UCSD-AML1 (cell line): ENCODE results near the gene ST3GAL3.
A peak's percentile ranks its signal among the peaks of the same experiment; 100 is the strongest.
"Not testable (repeated sequence)": the region's sequence is repeated elsewhere in the genome, so short reads cannot be mapped to it uniquely, and the experiment has no call there.

Experiments used
- DNase-seq: peaks from one replicate; lab custom pipeline; 2025; ENCODE audit not compliant: unreplicated experiment; lab: John Stamatoyannopoulos, UW

Gene ST3GAL3

DNA sequence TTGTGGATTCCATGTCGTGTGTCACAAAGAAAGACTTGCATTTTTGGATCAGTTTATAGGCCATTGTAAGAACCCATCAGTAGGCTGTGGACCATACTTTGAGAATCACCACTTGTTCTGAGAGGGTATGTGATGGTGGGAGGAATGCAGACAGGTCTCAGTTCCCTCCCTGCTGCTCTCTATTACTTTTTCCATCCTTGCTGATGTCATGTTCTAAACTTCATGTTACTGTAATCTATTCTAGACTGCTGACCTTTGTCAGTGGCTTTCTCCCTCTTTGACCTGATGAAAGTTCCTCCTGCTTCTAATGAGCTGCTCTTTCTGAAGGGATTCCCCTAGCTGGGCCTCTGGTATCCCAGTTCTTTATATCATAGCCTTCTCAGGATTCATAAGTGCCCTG lies 46.1 kb downstream of the ST3GAL3 start:
- no peak for DNase-seq

DNA sequence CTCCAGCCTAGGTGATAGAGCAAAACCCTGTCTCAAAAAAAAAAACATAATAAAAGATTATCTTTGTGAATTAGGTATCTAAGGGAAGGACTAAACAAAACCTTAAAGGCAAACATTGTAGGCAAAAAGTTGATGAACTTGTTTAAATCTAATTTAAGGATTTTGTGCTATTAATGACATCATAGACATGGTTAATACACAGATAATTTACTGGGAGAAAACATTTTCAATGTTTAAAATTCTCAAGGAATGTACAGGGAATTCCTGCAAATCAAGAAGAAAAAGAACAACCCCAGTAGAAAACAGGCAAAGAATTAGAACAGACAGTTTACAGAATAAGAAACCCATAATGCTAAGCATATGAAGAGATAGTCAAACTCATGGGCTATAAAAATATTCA lies 47.6 kb downstream of the ST3GAL3 start:
- no peak for DNase-seq

DNA sequence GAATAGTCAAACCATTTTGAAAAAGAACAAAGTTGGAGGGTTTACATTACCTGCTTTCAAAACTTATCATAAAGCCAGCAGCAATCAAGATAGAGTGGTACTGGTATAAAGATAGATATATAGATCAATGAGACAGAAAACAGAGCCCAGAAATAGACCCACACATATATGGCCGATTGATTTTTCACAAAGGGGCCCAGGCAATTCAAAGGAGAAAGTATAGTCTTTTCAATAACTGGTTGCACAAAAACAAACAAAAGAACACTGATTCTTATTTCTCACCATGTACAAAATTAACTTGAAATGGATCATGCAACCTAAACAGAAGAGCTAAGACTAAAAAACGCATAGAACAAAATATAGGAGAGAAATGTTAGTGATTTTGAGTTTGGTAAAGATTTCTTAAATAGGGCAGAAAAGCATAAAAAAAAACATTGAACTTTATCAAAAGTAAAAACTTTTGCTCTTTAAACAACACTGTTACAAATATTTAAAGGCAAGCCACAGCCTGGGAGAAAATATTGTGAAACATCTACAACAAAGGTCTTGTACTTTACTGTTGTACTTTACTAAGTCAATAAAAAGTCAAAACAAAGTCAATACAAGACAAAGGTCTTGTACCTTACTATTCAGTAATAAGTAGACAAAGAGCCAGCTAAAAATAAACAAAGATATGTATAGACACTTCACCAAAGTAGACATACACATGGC lies 50.2 kb downstream of the ST3GAL3 start:
- no peak for DNase-seq

DNA sequence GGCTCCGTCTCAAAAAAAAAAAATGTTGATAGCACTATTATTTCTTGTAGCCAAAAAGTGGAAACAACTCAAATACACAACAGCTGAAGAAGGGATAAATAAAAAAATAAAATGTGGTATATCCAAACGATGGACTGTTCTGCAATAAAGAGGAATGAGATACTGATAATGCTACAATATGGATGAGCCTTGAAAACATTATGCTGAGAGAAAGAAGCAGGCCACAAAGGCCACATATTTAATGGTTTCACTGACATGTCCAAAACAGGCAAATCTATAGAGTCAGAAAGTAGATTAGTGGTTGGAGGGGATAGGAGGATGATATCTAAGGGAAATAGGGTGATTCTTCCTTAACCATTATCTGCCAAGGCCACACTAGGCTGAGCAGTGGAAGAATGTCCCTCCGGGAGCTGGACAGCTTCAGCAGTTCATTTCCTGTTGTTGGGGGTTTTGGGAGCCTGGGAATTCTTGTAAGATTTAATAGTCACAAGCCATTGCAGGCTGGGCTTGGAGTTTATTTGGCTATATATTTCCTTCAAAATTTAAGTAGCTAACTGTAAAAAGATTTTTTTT lies 53.5 kb downstream of the ST3GAL3 start:
- DNase-seq = no peak

DNA sequence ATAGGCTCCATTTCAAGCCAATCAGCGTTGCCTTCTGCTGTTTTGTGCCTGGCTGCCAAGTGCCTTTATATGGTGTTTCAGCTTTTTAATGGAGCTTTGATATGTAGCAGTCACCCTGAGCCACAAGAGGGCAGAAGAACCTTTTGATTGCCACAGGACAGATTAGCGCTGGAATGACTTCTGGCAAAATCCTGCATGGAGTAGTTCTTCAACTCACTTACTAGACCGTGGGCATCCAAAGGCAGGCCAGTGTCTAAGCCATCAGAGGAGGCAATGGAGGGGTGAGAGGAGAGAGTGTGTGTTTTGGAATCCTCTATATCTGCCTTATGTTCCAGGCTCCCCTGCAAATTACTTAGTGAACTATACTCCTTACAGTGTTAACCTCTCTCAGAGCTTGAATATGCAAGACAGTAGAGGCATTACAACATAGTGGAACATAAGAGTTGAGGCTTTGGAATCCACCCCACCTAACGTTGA lies 56.2 kb downstream of the ST3GAL3 start:
- DNase-seq = peak; percentile 51

DNA sequence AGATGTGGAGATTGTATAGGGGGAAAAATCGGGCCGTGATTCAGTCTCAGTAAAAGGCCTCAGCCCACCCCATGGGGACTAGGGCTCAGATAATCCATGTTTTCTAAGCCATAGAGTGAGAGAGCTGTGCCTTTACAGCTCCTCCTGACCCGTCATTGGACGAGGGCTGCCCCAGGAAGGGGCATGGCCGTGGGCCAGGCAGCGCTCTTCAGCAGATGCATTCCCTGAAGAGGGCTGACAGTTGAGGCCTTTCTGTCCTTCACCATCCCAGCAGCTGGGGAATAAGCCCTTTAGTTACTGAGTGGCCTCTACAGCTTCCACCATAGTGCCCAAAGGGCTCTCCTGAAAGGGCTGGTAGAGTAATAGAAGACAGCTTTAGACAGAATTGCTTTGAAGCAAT lies 57.2 kb downstream of the ST3GAL3 start:
- DNase-seq = no peak

DNA sequence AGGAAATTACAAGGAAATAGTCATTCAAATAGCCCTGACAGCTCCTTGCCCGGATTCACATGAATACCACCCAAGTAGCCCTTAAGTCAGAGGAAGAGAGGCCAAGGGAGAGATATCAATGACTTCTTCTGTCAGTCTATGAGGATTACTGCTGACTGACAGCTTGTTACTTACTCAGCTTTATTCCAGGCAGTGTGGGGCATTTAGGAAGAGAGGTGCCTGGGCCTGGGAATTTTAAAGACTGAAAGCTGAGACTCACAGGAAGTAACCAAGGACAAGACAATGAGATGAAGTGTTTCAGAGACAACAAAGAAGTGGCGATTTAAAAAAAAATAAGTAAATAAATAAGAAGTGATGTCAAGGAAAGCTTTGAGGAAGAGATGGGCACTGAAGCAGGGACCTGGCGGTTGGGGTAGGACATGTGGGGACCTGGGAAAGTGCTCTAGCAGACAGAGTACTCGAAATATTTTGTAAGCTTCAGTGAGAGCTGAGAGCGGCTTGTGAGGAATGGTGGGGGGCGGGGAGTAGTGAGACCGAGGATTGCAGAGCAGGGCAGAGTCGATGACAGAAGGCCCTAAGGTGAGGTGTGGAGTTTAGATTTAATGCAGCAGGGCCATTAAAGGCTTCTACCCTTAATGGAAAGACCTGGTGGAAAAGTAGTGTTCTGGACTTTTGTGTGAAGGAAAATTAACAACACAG lies 58.9 kb downstream of the ST3GAL3 start:
- no peak for DNase-seq

DNA sequence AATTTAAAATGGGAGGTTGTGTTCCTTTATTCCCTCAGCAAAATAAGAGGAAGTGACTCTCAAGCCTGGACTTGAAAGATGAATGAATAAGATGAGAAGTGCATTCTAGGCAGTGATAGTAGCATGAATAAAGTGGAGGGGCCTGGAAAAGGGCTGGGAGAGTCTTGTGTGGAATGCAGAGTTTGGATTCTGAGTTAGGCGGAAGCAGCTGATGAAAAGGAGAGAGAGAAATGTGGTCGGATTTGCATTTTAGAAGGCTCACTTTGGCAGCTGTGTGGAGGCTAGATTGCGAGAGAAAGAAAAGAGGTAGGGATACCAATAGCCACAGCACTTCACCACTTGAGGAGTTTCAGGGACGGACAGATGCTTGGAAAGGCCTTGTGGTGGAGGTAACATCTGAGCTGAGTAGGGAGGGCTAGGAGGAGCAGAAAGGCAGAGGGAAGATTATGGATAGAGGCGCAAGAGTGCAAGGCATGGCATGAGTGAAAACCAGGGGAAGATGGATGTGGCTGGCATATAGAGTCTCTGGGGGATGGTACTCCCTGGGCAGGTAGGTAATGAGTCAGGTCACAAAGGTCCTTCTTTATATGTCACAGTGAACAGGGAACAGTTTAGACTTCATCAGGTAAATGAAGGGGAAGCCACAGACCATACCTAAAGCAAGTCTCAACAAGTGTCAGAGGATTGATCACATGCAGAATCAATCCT lies 59.6 kb downstream of the ST3GAL3 start:
- no peak for DNase-seq

DNA sequence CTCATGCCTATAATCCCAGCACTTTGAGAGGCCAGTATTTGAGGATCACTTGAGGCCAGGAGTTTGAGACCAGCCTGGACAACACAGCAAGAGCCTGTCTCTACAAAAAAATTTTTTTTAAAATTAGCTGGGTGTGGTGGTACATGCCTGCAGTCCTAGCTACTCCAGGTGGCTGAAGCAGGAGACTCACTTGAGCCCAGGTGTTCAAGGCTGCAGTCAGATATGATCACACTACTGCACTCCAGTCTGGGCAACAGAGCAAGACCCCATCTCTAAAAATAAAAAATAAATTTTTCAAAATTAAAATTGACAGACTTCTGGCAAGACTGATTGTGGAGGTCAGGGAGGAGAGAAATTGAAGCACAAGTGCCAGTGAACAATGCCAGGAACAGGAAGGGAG lies 60.8 kb downstream of the ST3GAL3 start:
- no peak for DNase-seq

DNA sequence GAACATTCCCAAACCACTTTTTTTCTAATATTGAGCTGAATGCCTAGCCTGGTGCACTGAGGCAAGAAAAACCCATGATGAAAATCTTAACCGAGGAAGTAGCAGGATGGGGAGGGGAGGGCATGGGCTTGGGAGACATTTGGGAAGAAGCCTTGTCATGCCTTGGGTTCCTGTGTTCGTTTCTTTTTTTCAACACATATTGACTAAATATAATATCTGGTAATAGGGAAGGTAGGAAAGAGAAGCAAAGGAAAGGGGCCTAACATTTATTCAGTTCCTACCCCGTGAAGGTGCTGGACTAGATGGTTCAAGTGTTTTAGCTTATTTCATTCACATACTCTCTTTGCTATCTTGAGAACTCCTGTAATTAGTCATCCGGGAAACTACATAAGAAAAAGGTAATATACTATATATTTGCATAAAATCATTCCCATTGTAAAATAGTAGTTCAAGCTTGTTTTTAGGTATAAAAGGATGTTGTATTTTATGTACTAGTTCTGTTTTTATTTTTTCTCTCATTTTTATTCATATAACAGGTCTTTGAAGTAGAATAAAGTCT lies 62.1 kb downstream of the ST3GAL3 start:
- no peak for DNase-seq

DNA sequence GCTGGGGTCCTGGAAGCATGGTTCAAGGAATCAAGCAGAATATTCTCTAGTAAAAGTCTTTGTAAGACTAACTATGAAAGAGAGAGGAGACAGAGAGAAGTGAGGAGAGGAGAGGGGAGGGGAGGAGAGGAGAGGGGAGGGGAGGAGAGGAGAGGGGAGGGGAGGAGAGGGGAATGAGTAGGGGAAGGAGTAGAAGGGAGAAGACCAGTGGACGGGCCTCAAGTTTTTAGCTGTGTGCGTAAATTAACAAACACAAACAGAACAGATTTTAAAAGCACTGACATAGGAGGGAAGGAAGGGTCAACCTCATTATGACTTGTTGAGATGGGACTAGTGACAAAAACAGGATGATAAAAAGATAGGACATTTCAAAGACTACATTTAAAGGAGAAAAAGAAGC lies 62.8 kb downstream of the ST3GAL3 start:
- no peak for DNase-seq

DNA sequence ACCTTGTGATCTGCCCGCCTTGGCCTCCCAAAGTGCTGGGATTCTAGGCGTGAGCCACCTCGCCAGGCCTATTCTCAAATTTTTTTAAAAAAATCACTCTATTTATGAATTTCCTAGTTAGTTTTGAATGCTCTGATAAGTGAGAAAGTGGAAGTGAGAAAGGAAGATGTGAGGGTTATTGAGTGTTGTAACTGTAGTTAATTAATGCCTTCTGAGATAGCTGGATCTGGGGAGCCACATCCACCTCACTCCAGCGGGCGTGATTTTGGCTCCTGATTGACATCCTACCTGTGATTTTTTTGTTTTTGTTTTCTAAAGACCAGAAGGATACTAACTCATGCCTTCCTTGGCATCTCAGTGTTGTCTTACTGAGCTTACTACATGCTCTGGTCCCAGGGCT lies 65.6 kb downstream of the ST3GAL3 start:
- DNase-seq = no peak

DNA sequence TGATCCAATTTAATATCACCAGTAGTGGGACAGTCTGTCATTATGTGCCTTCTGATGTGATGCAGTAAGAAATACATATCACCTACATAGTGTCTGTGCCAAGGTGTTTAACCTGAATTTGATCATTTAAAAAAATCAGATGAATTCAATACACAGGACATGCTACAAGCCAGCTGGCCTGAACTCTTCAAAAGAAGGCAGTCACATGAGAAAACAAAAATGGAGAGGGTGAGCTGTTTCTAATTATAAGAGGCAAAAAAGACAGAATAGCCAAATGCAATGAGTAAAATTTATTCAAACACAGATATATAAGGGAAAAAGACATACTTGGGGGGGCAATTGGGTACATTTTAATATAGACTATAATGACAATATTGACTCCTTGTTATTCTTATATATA lies 66.5 kb downstream of the ST3GAL3 start:
- DNase-seq = no peak

DNA sequence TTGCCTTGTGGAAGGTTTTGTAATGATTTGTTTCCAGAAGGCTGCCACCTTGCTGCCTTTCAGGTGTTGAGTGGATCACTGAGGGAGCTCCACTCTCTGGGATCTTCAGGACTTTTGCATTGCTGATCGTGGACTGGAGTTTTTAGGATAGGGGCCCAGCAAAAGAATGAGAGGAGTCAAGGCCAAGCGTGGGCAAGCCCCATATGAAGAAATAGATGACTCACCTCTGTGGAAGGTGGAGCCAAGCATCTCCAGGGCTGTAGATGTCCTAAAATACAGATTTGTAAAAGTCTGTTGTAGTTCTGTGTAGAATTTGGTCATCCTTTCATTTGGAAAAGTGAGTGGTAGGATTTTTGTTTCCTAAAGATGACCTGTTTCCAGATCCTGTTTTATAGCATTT lies 67.0 kb downstream of the ST3GAL3 start:
- DNase-seq = no peak

DNA sequence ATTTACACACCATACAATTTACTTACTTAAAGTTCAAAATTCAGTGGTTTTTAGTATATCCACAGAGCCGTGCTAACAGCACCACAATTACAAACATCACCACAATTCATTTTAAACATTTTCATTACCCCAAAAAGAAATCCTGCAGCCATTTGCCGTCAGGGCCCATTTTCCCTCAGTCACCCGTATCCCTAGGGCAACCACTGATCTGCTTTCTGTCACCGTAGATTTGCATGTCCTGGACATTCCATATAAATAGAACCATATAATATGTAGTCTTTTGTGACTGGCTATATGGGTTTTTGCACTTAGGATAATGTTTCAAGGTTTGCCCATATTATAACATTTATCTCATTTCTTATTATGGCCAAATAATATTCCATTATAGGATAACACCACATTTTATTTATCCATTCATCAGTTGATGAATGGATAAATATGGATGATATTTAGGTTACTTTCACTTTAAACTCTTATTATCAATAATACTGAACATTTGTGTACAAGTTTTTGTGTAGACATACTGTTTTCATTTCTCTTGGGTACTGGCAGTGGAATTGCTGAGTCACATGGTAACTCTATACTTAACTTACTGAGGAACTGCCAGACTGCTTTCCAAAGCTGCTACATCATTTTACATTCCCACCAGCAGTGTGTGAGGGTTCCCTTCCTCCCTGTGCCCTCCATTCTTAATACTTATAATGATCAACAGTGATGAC lies 68.9 kb downstream of the ST3GAL3 start:
- DNase-seq = no peak

DNA sequence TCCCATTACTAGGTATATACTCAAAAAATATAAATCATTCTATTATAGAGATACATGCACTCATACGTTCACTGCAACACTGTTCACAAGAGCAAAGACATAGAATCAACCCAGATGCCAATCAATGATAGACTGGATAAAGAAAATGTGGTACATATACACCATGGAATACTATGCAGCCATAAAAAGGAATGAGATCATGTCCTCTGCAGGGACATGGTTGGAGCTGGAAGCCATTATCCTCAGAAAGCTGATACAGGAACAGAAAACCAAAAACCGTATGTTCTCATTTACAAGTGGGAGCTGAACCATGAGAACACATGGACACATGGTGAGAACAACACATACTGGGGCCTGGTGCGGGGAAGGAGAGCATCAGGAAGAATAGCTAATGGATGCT lies 70.6 kb downstream of the ST3GAL3 start:
- DNase-seq = not testable (repeated sequence)

DNA sequence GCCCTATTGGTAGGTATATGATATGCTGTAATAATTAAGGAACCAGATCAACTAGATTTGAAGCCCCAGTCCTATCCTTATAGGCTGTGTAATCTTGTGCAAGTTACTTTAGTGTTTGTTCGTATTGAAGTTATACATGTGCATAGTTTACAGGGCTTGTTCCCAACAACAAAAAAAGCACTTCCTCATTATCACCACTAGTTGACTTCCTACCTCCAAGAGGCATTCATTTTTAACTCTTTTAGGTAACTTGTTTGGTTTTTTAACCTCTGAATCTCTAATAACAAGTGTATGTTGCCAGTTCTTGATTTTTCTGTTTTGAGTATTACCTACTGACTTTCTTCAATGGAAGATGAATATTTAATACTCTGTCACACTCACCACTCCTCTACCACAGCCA lies 71.9 kb downstream of the ST3GAL3 start:
- no peak for DNase-seq

DNA sequence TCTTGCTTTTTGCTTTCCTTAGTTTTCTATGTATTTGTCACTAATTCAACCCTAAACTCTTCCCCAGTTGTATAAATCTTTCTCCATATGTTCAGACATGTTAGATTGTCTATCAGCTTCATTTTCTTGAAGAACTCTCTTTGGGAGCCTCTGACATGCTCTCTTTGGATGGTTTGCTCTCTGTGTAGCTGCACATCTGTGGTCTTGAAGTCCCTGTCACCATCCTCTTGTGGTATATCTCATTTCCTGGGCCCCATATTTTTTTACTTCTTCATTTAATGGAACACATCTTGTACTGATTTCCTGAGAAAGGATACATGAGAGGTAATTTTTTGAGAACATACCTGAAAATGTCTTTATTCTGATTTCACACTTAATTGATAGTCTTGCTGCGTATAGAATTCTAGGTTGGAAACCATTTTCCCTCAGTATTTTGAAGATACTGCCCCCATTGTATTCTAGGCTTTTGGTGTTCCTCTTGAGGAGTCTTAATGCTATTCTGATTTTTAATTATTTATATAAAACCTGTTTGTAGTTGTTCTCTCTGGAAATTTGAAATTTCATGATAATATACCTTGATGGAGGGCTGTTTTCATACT lies 72.6 kb downstream of the ST3GAL3 start:
- no peak for DNase-seq

DNA sequence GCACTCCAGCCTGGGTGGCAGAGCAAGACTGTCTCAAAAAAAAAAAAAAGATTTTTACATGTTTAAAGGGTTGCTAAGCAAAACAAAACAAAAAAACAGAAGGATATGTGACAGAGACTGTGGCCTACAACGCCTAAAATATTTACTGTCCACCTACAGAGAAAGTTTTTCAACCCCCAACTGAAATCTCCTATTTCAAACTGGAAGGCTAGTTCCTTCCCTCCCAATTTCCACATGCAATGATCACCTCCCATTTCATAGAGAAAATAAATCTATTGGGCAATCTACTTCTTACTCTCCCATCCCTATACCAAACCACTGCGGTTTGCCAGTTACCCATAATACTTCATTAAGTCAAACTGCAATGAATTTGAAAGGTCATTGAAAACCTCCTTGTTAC lies 74.2 kb downstream of the ST3GAL3 start:
- DNase-seq = no peak

DNA sequence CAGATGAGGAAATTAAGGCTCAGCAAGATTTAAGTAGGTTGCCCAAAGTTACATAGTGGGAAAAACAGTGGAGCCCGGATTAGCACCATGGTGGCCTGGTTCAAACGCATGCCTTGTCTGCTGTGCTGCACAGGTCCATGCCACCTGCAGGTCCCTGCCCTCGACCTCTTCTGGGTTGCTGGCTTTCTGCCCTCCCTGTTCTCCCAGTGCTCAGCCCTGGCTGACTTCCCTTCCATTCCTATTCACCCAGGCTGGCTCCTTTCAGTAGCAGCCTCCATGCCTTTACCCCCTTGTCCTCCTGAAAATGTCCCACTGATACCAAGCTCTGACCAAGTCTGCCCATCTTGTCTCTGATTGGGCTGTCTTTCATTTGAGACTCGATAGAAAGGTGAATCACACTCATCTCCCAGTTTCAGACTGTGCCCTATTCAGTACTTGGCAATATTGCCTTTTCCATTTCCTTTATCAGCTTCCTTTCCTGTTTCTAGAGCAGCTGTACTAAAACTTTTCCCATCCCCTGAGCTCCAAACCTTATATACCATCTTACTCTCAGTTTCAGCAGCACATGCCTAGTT lies 75.8 kb downstream of the ST3GAL3 start:
- no peak for DNase-seq
